Measurements from ENCODE around the gene PTRHD1. TPM values are rescaled to one million over a fixed set of nuclear protein-coding genes. Genes with fewer than 3 reads are reported as not detected.

Gene PTRHD1
- polyA plus RNA-seq, 1 donor from 2014 or later, result 33.6 TPM

GRCh38 chr2:24742730-24743129, 50.5 kb downstream of the PTRHD1 start:
- Histone ChIP-seq H3K27me3 (ENCODE audit: insufficient read depth, low read depth, low read length) (no peaks in the 10 kb centered on the region), H3K79me2 (replicated peaks; ENCODE audit: insufficient read depth, low read length) (no peaks in the 10 kb centered on the region), H3K27ac (ENCODE audit: low read length) (no peak overlapping the region), H3K36me3 (ENCODE audit: insufficient read depth, low read length) (peaks cover 4% of the 10 kb centered on the region), H3K4me2 (ENCODE audit: low read length) (no peak overlapping the region), H3K4me3 (ENCODE audit: low read length) (no peak overlapping the region), H3K9me3 (ENCODE audit: low read length) (no peaks in the 10 kb centered on the region), H4K20me1 (ENCODE audit: insufficient read depth) (no peaks in the 10 kb centered on the region), H3K9me2 (ENCODE audit: insufficient read depth, low read length) (no peaks in the 10 kb centered on the region), H3K9ac (ENCODE audit: low read length) (no peak overlapping the region), H3F3A (ENCODE audit: insufficient read depth, low read length, poor library complexity, severe bottlenecking) (no peaks in the 10 kb centered on the region), H2AFZ (ENCODE audit: low read depth, low read length) (no peak overlapping the region)
- TF ChIP-seq TAF1 (IDR thresholded peaks at IDR 0.05; ENCODE audit: low read depth) (no peak), EZH2 (IDR thresholded peaks at IDR 0.05; ENCODE audit: borderline replicate concordance, insufficient read depth, low read length, poor library complexity, severe bottlenecking) (no peak), SMC3 (conservative IDR thresholded peaks at IDR 0.05; ENCODE audit: poor library complexity) (no peak), POLR2AphosphoS5 (IDR thresholded peaks at IDR 0.05) (no peak), CTCF (IDR thresholded peaks at IDR 0.05; ENCODE audit: poor library complexity, severe bottlenecking) (no peak), RAD21 (conservative IDR thresholded peaks at IDR 0.05) (no peak), REST (IDR thresholded peaks at IDR 0.05; ENCODE audit: borderline replicate concordance) (no peak), MXI1 (conservative IDR thresholded peaks at IDR 0.05; ENCODE audit: poor library complexity, severe bottlenecking) (no peak), EP300 (conservative IDR thresholded peaks at IDR 0.05; ENCODE audit: poor library complexity, severe bottlenecking) (no peak)

- TF ChIP-seq SMC3 (conservative IDR thresholded peaks at IDR 0.05; ENCODE audit: poor library complexity), result no peak
- no peak for TF ChIP-seq EP300 (conservative IDR thresholded peaks at IDR 0.05; ENCODE audit: poor library complexity, severe bottlenecking)
- TF ChIP-seq POLR2AphosphoS5 (IDR thresholded peaks at IDR 0.05), result no peak
- no peak for TF ChIP-seq EZH2 (IDR thresholded peaks at IDR 0.05; ENCODE audit: borderline replicate concordance, insufficient read depth, low read length, poor library complexity, severe bottlenecking)
- TF ChIP-seq TAF1 (IDR thresholded peaks at IDR 0.05; ENCODE audit: low read depth), result no peak
- no peak for TF ChIP-seq REST (IDR thresholded peaks at IDR 0.05; ENCODE audit: borderline replicate concordance)
- TF ChIP-seq RAD21 (conservative IDR thresholded peaks at IDR 0.05), result no peak
- TF ChIP-seq CTCF (IDR thresholded peaks at IDR 0.05; ENCODE audit: poor library complexity, severe bottlenecking), result no peak
- H3K4me2 ChIP-seq (ENCODE audit: low read length), result no peak overlapping the region
- H2AFZ ChIP-seq (ENCODE audit: low read depth, low read length), result no peak overlapping the region
- H3K9ac ChIP-seq (ENCODE audit: low read length), result no peak overlapping the region
- H3K27me3 ChIP-seq (ENCODE audit: insufficient read depth, low read depth, low read length), result no peaks in the 10 kb centered on the region
- no peak overlapping the region for H3K27ac ChIP-seq (ENCODE audit: low read length)
- H3K4me3 ChIP-seq (ENCODE audit: low read length), result no peak overlapping the region
- peaks cover 4% of the 10 kb centered on the region for H3K36me3 ChIP-seq (ENCODE audit: insufficient read depth, low read length)
- H3K79me2 ChIP-seq (replicated peaks; ENCODE audit: insufficient read depth, low read length), result no peaks in the 10 kb centered on the region
- H4K20me1 ChIP-seq (ENCODE audit: insufficient read depth), result no peaks in the 10 kb centered on the region
- no peaks in the 10 kb centered on the region for H3K9me2 ChIP-seq (ENCODE audit: insufficient read depth, low read length)
- no peaks in the 10 kb centered on the region for H3F3A ChIP-seq (ENCODE audit: insufficient read depth, low read length, poor library complexity, severe bottlenecking)
- no peaks in the 10 kb centered on the region for H3K9me3 ChIP-seq (ENCODE audit: low read length)
Observed at GRCh38 chr2:24740142-24740541, 53.0 kb downstream of the PTRHD1 start.

Data from neural cell (in vitro differentiated cells).